RKO (cell line): Measurements from ENCODE around the gene HSF2BP.
"Not testable (repeated sequence)": the region's sequence is repeated elsewhere in the genome, so short reads cannot be mapped to it uniquely, and the experiment has no call there.

ENCODE experiments used
- DNase-seq: peaks from one replicate; pipeline ENCODE4 v3.0.0-alpha.2; 2016; ENCODE audit warnings: low spot score

HSF2BP gene

DNA sequence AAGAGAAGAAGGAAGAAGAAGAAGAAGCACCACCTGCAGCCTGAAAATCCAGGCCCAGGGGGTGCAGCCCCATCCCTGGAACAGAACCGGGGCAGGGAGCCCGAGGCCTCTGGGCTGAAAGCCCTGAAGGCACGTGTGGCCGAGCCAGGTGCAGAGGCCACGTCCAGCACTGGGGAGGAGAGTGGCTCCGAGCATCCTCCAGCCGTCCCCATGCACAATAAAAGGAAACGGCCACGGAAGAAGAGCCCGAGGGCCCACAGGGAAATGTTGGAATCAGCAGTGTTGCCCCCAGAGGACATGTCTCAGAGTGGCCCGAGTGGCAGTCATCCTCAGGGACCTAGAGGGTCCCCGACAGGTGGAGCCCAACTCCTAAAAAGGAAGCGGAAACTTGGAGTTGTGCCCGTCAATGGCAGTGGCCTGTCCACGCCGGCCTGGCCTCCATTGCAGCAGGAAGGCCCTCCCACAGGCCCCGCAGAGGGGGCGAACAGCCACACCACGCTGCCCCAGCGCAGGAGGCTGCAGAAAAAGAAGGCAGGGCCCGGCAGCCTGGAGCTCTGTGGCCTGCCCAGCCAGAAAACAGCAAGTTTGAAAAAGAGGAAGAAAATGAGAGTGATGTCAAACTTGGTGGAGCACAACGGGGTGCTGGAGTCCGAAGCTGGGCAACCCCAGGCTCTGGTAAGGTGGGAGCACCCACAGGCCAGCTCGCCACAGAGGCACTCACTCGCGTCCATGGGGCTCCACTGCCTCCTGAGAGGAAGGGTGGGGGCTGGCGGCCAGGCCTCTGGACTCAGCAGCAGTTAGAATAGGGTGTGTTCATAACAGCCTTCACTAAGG, 28.5 kb upstream of the HSF2BP start:
- DNase-seq, result no peak

DNA sequence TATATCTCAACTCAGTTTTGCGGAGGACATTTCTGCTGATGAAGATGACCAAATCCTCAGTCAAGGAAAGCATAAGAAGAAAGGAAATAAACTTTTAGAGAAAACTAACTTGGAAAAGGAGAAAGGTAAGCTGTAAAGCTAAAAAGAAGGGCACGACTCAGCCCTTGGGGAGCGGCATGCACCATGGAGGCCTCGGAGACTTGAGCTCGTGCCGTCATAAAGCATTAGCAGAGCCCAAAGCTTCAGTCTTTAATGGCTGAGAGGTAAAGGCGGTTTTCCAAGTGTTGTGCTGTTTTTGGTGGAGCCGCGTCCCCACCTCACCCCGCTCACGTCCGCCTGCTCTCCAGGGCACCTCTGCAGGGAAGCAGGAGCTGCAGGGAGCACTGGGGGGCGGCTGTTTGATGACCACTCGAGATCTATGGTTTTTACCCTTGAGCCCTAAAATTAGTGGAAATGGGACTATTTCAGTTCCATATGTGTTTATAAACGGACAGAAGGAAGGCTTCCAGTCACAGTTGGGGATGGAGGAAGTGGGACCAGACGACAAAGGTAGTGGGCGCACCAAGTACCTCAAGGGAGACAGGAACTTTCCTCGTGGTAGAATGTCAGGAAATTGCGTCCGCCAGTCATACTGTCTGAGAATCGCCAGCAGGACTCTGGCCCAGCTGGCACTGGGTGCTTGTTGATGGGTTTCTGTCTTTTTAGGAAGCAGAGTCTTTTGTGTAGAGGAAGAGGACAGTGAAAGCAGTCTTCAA, 27.7 kb upstream of the HSF2BP start:
- DNase-seq, result no peak

DNA sequence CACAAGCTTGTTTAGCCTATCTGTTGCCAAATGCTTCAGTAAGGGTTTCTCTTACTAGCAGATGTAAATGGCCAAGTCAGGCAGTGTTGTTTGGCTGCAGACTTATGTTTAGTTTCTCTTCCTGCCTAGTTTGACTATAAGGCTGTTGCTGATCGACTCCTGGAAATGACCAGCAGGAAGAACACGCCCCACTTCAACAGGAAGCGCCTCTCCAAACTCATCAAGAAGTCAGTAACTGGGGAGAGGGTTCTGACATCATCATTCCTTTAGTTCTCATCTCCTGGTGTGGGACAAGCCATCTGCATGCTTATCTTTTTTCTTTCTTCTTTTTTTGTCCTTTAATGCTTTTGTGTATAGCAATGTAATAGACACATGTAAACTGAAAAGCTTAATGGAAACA, 25.1 kb upstream of the HSF2BP start:
- no peak for DNase-seq

DNA sequence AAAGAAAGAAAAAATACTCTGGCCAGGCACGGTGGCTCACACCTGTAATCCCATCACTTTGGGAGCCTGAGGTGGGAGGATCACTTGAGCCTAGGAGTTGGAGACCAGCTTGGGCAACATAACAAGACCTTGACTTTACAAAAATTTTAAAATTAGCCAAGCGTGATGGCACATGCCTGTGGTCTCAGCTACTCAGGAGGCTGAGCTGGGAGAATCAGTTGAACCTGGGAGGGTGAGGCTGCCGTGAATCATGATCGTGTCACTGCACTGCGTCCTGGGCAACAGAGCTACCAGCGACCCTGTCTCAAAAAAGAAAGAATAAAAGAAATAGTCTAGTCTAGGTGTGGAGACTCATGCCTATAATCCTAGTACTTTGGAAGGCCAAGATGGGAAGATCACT, 22.4 kb upstream of the HSF2BP start:
- DNase-seq, result no peak

DNA sequence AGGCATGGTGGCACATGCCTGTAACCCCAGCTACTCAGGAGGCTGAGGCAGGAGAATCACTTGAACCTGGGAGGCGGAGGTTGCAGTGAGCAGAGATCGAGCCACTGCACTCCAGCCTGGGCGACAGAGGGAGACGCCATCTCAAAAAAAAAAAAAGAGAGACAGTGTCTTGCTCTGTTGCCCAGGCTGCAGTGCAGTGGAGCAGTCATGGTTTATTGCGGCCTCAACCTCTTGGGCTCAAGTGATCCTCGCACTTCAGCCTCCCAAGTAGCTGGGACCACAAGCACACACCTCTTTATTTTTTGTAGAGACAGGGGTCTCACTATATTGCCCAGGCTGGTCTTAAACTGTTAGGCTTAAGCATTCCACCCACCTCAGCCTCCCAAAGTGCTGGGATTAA, 21.1 kb upstream of the HSF2BP start:
- not testable (repeated sequence) for DNase-seq

DNA sequence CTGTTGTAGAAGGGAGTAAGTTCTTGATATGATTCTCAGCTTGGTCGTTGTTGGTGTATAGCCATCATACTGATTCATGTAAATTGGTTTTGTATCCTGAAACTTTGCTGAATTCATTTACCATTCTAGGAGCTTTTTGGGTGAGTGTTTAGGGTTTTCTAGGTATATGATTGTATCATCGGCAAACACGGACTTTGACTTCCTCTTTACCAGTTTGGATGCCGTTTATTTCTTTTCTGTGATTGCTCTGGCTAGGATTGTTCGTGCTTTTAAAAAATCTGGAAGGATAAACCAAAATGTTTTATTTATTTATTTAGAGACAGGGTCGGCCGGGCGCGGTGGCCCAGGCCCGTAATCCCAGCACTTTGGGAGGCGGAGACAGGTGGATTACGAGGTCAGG, 20.7 kb upstream of the HSF2BP start:
- DNase-seq, result no peak

DNA sequence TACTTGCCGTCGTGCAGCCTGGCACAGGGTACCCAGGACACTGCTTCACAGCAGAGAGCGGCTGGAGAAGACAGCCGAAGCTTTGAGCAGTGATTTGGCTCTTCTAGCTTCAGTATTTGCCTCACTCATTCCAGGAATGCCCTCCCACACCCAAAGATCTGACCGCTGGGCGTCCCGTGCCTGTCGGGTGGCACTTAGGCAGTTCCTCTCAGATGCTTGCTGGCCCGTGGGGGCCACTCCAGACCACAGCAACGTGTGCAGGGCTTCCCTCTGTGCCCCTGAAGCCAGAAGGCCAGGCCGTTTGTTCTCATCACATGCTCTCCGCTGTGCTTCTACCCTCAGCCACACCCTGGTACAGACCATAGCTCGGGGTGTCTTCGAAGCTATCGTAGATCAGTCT, 17.1 kb upstream of the HSF2BP start:
- DNase-seq, result no peak

DNA sequence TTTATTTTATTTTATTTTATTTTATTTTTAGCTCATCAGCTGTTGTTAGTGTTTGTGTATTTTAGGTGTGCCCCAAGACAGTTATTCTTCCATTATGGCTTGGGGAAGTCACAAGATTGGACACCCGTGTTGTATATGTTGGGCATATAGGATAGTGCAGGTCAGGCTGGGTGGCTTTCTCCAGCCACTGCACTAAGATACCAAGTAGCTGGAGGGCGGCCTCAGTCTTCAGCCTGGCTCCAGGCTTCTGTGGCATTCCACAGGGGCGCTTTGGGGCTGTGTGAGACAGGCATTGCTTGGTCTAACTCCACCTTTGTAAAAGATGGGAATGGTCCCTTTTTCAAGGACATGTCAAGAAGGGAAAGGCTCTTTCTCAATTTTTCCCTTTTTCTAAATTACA, 16.6 kb upstream of the HSF2BP start:
- DNase-seq, result no peak

DNA sequence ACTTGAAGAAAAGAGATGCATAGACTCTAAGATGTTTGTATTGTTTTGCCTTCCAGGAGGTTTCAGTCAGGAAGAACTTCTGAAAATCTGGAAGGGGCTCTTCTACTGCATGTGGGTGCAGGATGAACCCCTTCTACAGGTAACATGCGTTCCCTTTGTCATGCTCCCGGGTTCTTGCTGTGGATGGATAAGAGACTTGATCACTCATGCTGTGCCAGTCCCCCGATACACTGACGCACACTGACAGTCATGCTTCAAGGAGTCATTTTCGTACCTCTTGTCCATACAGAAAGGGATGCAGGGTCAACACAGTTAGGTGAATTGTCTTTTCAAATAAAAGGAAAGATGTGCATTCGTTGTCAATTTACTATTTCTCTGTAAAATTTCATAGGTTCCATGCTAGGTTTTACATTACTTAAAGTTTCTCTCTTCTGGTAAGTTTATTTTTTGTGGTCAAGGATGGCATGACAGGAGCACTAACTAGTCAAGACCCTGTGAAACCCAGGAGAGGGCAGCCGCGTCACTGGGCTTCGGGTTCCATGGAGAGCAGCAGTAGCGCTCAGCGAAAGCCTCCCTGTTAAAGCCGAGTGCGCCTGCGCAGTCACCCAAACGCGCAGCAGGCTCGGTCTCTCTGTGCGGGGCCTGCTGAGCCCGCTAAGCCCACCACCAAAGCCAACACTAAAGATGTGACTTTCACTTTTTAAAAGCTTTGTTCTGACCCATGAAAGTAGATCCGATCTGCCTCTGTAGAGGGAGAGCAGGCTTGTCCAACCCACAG, 10.7 kb upstream of the HSF2BP start:
- no peak for DNase-seq

DNA sequence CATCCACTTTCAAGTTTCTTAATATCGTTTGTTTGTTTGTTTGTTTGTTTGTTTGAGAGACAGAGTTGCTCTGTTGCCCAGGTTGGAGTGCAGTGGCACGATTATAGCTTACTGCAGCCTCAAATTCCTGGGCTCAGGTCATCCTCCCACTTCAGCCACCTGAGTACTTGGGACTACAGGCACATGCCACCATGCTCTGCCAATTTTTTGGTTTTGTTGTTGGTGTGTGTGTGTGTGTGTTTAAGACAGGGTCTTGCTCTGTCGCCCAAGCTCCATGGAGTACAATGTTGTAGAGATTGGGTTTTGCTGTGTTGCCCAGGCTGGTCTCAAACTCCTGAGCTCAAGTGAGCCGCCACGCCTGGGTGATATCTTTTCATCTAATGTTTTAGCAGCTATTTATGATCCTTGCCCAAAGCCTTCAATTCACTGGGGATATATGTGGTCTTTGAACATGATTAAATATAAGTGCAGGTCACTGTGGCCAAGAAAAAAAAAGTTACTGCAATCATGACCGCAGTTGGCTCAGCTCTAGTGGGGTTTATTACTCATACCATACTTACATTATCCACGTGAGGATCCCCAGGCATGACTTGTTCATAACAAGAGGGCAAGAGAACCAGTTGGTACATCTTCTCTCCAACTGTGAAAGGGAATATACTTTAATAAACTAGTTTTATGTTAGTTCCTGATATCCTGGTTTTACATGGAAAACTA, 8.1 kb upstream of the HSF2BP start:
- peak; percentile 63 for DNase-seq

DNA sequence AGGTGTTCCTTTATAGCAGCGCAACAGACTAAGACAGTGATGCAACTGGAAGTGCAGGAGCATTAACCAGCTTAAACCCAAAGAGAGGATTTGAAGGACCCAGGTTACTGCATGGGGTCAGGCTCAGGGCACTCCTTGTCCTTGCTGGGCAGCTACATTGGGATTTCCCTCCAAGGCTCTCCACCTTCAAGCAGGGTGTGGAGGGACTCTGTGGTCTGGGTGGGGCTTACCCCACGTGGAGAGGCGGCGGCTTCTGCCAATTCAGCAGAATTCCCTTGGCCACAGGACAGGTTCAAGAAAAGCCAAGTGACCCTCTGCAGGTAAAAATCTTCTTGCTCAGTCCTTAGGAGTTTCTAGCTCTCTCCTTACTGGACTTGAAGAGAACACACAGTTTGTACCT, 6.6 kb upstream of the HSF2BP start:
- DNase-seq, result no peak

DNA sequence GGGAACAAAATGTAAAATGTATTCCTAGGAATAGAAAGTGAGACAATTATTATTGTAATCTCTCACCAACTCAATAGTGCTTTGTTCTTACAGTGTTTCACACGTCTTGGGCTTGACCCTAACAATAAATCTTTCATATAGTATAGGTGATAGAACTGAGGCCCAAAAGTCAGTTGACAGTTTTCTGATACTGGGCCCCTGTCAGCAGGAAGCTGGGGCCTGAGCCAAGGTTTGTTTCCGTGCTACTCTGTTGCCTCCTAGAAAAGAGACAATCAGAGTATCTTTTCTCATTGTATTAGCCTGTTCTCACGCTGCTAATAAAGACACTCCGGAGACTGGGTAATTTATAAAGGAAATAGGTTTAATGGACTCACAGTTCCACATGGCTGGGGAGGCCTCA, 5.1 kb upstream of the HSF2BP start:
- no peak for DNase-seq

DNA sequence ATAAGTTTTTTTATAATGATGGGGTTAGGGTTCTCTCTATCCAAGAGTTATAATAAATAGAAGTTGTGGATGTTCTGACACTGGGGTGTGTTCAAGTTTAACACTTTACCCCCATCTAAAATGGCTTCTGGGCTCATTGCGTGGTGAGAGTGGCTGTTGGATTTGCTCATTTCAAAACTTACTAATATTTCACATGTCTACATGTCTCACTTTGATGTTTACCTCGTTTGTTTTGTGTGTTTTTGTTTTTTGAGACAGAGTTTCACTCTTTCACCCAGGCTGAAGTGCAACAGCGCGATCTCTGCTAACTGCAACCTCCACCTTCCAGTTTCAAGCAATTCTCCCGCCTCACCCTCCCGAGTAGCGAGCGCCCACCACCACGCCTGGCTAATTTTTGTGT, 3.7 kb upstream of the HSF2BP start:
- no peak for DNase-seq

DNA sequence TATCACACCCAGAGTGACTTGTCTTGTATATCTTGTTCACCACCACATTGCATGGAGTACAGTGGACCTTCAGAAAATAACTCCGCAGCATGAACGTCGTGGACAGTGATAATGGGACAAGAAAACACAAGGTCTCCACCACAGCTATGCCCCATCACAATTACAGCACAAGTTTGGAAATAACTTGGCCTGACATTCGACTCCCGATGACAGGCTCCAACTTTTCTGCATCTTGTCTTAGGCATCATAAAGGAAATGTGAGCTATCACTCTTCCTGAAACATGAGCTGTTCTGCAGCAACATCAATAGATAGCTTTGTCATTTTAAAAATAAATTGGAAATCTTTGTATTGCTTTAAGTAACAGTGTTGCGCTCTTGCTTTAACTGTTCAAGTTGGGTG, 3.0 kb upstream of the HSF2BP start:
- no peak for DNase-seq

DNA sequence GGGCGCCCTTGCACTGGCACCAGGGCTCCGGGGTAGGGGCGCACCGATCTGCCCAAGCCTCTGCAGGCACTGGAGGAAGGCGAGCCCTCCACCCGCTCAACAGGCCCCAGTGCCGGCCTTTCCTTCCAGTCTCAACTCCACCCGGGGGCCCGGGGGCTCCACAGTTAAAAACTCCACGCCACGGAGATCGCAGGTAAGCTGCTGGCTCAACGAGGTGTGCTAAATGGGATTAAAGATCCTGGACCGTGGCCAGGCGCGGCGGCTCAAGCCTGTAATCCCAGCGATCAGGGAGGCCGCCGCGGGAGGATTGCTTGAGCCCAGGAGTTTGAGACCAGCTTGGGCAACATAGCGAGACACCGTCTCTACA, 536 bp downstream of the HSF2BP start:
- no peak for DNase-seq

DNA sequence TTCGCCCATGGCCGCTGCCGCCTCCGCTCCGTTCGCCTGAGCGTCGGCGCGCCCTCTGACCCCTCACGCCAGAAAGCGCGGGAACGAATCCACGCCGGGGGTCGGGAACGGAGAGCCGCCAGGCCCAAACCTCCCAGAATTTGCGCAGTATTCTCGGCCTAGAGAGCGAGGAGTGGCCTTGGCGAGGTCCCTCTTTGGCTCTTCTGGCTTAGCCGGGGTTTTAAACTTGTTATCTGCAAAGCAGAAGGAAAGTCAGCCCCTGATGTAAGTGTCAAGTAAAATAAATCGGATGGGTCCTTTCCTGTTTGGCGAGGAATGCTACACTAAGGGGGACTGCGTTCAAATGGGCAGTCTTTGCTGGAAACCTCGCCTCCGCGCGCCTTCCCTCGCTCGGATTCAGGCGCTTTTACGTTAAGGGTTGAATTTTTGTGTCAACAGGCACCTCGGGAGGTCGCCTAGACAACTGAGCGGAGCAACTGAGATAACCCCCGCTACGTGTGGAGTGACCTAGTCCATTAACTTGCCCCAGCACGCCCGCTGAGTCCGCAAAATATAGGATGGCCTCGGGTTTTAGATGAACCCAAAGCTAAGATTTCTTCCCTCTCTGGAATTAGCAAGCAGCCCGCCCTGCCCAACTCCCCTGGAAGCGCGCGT, 1.1 kb downstream of the HSF2BP start:
- no peak for DNase-seq

DNA sequence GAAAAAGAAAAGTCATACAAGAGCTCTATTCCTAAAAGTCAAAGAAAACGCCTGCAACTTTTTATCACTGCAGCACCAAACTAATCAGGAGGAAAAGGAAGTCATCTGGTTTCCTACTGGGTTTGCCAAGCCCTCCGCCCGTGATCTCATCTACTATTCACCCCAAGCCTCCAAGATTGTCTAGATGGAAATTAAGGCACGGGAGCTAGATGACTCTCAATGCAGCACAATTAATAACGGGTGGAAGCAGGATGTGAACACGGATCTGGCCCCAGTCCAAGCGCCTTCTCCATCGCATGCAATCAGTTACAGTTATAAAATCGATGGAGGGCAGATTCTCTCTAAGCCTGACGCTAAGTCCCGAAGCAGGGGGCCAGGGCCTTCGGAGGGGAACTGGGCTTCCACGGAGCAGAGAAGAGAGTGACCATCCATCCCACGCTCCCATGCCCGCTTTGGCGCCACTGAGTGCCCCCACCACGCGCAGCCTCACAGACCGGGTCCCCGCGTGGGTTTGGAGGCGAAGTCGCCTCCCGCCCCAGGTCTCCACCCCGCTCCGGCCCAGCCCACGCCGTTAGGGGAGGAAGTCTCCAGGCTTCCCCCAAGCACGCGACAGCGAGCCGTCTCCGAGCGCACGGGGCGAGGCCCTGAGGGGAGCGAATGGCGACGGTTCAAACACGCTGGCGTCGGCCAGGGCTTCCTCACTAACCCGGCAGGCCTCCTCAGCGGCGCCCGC, 1.8 kb downstream of the HSF2BP start:
- DNase-seq, result no peak

DNA sequence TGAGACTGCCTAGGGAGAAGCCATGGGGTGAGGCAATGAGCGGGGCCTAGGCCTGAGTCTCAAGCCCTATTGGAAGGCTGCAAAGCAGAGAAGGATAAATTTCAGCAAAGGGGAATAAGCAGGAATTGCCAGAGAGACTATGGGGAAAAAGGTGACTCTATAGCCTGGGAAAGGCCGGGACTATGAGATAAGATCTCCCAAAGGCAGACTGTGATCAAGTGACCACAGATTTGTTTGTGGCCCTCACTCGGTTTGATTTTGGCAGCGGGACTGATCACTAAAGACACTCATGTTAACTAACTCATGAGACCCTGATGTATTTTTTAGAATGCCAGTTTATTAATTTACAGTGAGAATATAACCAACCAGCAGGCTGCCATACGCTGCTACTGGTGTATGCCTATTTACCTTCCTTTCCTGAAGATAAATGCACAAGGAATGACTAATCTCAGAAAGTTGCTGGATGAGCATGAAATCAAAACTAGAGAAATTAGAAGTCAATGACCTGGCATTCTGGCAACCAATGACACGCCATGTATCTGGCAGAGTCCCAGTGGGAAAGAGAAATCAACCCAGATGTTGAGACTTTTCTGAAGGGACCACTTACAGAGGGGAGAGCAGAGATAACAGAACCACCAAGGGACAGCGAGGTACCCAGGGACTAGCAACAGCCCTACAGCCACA, 4.3 kb downstream of the HSF2BP start:
- DNase-seq, result no peak

DNA sequence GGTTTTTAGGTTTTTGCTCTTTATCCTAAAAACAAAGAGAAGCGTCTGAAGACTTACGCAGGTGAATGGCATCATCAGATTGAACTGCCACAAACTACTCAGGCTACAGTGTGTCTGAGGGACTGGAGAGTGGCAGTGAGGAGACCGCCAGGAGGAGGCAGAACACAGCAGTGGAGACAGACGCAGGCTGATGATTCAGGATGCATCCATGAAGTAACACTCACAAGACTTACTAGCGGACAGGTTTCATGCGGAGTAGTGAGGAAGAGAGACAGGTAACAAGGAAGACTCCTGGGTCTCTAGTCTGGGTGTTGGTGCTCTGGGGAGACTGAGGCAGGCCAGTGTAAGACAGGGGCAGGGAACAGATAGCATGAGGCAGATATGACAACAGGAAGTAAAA, 5.7 kb downstream of the HSF2BP start:
- no peak for DNase-seq

DNA sequence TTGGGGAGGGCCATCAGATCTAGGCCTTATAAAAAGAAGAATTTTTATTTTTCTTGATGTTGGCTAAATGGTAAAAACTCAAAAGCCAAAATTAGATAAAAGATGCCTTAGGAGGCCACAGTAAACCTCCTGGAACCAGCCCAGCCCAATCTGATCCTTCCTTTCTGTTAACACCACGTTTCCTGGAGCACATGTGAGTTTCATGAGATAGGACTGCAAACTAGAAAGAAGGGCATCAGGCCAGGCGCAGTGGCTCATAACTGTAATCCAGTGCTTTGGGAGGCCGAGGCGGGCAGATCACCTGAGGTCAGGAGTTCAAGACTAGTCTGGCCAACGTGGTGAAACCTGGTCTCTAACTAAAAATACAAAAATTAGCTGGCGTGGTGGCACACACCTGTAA, 6.7 kb downstream of the HSF2BP start:
- DNase-seq, result no peak
